DMS53 (cell line): ENCODE results near the gene DPP10.

ENCODE experiments used
- DNase-seq: peaks from one replicate; lab custom pipeline; 2025; lab: John Stamatoyannopoulos, UW

The DPP10 gene

DNA sequence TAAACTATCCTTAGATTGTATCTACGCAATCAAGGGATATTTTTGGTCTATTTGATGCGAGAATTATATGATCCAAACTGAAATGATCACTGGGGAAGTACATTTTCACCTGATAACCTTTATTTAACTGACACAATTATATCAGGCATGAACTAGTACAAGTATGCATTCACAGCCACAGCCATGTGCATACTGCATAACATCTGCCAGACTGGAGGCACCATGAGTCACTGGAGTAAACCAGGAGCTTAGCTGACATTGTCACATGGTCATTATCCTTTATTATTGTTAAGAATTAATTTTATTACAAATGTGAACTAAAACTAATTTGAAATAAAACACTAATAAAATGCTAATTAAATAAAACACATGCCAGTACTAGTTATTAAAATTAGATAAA is 1127.1 kb downstream of the DPP10 start:
- peak; percentile 38 for DNase-seq

DNA sequence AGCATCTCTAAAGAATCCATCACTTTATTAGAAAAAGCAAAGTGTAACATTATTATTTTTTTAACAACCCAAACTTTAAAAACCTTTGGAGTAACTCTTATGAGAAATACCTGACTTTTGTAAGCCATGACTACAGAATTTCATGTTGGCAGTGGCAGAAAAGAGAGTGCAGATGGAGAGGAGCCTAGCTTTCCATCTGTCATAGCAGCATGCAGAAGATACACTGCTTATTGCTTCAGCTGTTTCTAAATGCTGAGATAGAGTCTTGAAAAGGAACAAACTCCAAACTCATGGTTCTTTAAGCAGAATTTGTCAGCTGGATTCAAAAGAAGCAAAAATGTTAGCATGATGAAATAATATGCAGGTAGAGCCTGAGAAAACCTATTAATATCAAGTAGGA is 1130.3 kb downstream of the DPP10 start:
- no peak for DNase-seq

DNA sequence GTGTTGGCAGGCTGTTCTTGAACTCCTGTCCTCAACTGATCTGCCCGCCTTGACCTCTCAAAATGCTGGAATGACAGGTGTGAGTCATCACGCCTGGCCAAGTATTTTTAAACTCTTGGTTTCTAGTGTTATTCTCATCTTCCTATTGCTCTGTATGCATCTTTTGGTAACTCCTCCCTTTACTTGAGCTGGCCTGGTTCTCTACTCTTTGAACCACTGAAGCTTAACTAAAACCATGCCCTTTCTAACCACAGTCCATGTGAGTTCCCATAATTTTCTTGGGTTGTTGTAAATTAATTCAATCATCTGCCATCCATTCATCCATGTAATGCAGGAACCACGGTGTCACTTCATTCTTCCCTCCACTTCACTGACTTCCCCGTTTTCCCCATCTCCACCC is 1131.3 kb downstream of the DPP10 start:
- no peak for DNase-seq

DNA sequence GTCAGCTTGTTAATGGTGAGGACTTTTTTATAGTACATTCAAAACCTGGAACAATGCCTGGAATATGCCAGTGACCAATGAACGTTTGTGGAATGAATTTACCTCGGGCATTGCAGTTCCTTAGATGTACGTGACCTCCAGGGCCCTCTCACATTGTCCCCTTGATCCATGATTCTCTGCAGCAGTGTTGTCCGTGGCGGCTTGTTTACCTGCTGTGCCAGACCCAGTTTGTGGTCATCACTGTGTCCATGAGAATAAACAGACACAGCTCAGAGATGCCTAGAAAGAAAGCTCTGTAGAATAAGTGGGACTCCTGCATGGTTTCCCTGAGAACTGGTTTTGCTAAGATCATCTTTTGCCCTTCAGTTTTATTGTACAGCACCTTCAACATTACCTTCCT is 1132.2 kb downstream of the DPP10 start:
- DNase-seq, result no peak

DNA sequence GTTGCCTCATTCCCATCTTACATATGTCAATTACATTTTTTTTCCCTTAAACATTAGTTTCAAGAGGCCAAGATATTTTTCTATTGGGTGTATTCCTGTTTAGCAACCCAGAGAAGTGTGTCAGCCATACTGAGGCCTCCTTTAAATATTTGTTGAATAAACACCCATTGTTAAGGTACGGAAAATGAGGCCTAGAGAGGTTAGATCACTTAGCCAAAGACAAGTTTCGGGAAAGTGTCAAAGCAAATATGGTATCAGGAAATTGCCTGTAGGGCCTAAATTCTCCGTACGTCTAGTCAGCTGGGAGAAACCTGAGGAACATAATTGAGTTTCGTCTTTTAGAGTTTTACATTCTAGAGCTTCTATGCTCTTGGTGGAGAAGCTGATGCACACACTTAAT is 1138.3 kb downstream of the DPP10 start:
- DNase-seq, result no peak

DNA sequence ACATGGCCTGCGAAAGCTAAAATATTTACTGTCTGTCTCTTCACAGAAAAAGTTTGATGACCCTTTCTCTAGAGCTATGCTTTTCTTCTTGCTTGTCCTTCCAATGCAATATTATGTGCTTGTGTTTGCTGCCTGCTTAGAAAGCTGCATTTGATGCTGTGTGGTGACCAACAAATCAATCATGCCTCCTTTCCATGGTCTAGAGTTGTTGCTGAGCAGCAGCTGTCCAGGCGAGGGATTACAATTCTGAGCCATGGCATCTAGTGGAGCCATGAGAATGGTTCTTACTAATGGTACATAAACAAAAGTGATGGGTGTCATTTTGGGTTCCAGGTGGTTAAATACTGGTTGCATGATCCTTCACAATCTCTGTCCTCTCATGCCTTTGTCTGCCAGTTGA is 1142.1 kb downstream of the DPP10 start:
- no peak for DNase-seq

DNA sequence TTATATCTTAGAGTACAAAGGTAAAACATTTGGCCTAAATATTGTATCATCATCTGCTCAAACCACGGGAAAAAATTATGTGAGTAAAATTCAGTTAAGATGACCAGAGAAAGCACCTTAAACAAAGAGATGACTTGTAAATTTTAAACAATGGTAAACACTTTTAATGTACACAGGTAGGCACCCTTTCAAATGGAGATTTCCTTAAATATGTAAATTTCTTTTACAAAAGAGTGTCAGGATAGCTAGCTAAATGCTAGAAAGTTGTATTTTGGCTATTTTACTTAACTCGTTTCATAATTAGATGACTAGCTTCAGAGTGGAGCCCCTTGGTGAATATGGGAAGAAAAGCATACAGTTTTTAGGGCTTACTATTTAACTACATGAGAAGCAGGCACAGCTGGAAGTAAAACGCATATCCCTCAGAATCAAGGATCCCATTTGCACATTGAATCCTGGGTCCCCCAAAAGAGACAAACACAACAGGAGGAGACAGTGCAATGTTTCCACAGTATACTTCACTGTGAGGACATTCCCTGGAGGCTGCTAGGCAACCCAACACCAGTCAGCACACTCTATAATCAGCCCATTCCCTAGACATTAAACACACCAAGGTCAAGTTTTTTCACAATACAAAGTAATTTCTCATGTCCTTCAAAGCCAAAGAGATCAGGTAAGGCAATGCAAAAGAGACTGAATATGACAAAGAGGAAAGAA is 1154.4 kb downstream of the DPP10 start:
- DNase-seq, result no peak

DNA sequence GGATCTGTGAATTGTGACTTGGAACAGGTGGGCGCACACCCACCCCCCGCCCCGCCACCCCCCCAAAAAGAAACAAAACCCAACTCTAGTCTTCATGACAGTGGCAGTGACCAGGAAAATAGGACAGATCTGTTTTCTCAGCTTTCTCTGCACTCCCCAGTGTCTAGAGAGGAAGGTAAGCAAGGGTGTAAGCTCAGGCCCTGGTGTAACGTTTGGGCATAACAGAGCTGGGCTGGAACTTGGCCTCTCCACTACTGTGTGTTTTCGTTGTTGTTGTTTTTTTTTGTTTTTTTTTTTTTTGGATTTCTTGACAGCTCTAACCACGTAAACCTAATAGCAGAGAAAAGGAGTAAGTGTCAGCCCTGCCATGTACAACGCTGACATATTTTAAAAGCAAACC is 1160.8 kb downstream of the DPP10 start:
- DNase-seq, result no peak

DNA sequence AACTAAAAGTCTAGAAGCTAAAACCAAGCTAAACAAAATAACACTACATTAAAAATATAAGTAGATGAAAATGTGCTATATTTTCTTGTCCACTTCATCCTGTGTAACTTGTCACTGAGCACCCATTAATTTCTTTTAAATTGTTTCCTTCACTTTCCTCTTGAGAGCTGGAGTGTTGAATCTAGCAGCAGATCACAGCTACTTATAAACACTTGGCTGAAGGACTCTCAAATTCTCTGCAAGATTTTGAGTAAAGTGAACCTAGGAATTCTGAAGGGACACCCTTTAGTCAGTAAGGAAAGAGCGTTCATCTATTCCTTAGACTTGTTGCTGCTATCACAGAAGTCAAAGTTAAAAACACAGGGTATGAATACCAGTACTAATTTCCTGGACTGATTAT is 1163.9 kb downstream of the DPP10 start:
- DNase-seq, result peak; percentile 14

DNA sequence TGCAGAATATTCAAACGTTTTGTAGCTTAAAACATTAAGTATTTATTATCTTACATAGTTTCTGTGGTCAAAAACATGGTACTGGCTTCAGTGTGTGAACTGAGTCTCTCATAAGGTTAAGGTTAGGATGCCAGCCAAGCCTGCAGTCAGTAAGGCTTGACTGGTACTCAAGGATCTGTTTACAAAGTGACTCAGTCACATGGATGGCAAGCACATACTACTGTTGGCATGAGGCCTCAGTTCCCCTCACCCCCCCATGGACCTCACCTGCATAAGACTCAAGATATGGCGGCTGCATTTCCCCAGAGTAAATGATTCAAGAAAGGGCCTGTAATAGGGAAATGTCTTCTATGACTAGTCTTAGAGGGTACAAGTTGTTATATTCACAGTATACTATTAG is 1167.5 kb downstream of the DPP10 start:
- DNase-seq, result peak; percentile 93

DNA sequence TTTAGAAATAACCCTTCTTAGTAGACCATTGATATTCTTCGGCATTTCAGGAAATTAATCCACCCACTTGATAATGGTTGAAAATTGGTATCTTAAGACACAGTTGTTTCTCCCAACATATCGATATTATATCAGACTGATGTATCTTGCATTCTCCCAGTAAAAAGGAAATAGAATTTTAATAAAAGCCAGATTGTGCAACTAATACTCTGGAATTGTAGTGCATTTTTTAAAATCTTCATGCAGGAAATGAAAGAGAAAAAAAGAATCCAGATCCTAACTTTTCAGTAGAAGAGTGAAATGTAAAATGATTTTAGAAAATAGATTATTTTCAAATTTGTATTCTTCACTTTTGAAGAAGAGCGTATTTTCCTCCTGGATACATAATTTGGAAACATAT is 1168.4 kb downstream of the DPP10 start:
- no peak for DNase-seq

DNA sequence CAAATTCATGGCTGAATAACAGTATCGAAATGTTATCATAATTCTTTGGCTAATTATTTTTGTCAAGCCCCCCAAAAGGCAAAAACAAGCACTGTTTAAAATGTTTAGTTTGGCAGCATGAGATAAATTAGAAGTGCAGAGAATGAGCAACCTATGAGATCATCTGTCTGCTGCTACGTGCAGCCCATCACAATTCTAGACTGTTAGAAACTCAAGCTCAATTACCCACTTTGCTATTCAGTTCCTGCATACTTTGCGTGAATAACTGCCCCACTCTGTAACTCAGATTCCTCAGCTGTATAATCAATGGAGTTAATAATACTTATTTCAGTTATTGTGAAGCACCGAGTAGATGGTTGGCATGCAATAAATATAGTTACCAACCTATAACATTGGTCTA is 1181.9 kb downstream of the DPP10 start:
- no peak for DNase-seq

DNA sequence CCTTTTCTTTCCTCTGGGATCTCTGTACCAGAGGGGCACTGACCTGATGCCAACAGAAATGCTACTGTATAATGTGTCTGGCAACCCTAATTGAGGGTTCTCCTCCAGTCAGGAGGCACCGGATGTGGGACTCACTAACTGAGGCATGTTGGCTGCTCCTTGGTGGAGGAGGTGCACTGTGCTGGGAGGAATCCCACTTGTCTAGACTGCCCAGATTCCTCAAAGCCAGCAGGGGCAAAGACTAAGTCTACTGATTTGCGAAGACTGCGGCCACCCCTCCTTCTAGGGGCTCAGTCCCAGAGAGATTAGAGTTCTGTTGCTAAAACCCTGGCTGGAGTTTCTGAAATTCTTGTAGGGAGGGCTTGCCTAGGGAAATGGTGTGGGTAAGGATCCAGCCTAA is 1192.1 kb downstream of the DPP10 start:
- DNase-seq, result no peak

DNA sequence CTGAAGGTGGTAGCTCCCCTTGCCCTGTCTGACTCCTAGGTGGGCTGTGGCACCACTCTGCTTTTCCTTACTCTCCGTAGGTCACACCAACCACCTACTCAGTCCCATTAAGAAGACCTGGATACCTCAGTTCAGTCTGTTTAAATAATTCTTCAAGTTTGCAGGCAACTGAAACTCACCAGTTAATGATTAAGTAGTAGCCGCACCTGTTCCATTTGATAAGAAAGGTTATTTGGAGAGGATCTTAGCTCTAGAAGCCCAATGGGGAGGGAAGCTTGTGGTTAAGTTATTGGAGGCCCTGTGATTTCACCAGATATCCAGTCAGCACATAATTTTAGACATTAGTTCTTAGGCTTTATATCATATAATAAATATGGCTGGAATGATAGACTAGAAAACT is 1193.0 kb downstream of the DPP10 start:
- DNase-seq, result peak; percentile 54

DNA sequence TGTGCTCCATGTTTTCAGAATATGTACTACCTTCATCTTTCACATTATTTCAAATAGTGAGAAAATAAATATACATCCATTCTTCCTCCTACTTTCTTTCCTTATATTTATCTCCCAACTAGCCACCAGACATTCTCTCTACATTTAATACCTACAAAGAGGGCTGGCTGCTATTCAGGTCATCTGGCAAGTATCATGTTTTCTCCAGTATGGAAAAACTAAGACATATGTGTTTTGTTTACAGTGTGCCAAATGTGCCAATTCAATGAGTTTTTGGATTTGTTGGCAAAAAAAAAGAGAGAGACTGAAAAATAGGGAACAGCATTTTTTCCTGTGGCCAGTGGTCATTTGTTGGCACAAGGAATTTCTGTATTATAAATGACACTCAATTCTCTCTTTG is 1207.3 kb downstream of the DPP10 start:
- DNase-seq, result no peak

DNA sequence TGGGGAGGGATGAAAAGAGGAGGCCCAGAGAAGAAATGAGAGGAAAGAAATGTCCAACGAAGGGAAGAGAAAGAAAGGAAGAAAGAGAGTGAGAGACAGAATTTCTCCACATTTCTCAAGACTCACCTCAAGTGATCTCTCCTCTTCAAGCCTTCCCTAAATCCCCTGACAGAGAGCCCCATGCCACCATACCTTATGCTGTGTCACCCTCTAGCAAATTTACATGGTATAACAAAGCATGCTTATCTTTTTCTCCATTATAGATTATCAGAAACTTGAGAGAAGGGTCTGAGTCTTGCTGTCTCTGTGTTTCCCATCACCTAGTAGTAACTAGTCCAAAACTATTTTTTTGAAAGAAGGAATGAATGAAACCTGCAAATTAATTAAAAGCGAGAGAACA is 1208.4 kb downstream of the DPP10 start:
- peak; percentile 41 for DNase-seq

DNA sequence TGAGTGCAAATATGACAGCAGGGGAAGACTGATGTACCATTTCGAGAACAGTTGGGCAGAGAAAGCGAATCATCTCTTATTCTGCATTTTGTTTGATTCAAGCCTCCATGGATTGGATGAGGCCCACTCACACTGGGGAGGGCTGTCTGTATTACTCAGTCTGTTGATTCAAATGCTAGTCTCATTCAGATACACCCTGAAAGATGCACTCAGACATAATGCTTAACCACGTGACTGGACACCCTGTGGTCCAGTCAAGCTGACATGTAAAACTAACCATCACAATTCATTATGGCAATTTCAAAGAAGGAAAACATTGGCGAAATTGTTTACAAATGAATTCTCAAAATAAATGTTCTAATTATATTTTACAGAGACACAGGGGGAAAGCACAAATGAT is 1210.2 kb downstream of the DPP10 start:
- no peak for DNase-seq

DNA sequence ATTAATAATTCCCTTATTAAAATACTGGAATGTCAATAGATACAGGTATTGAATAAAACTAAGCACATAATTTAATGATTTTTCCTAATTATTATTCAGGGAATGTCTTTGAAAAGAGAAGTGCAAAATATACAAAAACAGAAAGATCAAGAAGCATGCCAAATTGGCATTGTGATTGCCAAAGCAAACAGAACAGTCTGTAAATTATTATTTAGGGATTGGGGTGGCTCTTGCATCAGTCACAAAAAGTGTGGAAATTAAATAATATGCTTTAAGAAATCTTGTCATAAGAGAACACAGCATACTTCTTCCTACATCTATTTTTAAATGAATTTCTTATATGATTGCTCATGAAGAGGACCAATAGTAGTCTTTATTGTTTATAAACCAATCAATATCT is 1211.9 kb downstream of the DPP10 start:
- no peak for DNase-seq

DNA sequence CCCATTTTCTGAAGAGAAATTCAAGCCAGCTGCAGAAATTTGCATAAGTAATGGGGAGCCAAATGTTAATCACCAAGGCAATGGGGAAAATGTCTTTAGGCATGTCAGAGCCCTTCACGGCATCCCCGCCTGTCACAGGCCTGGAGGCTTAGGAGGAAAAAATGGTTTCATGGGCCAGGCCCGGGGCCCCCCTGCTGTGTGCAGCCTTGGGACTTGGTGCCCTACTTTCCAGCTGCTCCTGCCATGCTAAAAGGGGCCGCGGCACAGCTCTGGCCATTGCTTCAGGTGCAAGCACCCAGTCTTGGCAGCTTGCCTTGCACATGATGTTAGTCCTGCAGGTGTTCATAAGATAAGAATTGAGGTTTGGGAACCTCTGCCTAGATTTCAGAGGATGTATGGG is 1235.7 kb downstream of the DPP10 start:
- DNase-seq, result no peak

DNA sequence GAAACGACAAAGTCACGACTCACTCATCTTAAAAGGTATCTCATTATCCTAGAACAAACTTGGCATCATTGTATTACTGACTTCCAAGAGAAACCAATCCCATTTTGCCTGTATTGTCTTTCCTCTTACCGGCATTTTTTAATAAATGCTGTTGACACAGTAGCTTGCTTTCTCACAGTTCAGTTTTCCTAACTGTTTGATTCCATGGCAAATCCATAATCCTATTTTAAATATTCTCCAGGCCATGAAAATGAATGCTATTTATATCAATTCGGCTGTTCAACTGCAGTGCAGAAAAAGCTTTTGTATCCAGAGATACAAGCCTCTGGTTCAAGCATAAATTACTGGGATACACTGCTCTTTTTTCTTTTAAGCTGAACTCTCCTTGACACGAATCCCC is 1241.9 kb downstream of the DPP10 start:
- DNase-seq, result no peak

DNA sequence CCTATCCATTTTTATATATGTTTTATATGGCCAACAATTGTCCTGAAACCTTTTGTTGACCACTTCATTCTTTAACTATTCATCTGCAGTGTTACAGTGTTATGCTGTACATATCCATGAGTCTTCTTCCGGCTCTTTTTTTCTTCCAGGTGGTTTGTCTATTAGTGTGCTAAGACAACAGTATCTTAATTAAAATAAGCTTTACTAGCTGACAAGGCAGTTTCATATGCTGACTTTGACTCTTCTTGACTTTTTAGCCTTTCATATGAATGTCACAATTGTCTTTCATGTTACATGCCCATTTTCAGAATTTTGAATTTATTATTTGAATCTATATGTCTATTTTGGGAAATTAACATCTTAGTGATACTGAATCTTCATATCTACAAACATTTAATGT is 1249.0 kb downstream of the DPP10 start:
- DNase-seq, result no peak

DNA sequence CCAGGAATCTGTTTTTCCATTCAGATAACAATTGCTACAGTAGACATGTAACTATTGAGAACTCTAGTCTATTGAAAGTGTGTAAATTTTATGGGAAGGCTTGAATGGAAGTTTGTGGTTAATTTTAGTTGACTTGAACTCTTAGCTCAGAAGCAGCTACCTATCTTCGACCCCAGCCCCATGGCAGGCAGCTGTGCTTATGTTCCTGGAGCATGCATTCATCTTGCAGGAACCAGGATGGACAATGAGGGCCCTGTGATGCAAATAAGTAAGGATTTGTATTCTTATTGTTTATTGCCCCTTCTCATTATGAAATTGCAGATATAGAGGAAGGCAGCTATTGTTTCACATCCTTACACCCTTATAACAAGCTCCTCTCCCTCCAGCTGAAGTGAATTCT is 1252.2 kb downstream of the DPP10 start:
- DNase-seq, result no peak

DNA sequence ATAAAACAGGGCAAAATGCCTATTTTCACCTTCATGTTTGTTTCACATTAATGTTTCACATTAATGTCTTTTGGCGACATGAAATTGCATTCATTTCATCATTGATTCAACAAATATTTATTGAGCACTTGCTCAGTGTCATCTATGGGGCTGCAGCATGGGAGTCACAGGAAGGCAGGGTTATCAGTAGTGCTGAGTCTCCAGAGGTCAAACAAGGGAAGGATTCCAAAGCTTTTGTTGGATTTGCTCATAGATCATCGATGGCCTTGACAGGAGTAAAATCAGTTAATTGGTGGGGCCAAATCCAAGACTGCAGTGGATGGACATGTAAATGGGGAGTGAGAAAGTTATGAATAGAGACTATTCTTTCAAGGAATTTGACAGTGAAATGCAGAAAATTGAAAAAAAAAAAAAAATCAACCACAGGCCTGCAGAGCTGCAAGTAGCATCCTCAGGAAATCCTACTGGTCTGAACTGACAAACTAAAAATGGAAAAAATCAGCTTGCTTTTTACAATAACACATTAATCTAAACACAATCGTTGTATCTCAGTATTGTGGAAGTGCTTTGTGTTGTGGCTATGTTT is 1290.8 kb downstream of the DPP10 start:
- no peak for DNase-seq

DNA sequence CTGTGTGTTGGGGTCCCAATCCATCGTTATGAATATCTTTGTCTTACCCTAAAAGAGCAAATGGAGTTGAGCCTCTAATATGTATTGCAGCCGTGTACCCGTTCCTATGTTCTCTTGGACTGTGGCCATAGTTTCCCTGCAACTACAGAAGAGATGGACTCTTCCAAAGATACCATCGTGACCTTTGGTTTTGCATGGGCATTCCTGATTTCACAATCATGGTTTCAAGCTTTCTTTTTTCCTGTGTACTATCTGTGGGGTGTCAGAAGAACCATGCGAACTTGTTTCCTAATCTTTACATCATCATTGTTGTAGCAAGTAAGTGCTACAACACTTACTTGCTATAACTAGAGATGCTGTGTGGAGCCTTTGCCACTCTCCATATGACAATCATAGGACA is 1295.7 kb downstream of the DPP10 start:
- DNase-seq, result no peak
